CD4-positive, alpha-beta T cell treated with Interleukin-17A for 1 hour (primary cell): ENCODE data around the gene MAPK8.

Source experiments
- DNase-seq: peaks from one replicate; pipeline ENCODE4 v3.0.0-alpha.2; 2020

Gene MAPK8

DNA sequence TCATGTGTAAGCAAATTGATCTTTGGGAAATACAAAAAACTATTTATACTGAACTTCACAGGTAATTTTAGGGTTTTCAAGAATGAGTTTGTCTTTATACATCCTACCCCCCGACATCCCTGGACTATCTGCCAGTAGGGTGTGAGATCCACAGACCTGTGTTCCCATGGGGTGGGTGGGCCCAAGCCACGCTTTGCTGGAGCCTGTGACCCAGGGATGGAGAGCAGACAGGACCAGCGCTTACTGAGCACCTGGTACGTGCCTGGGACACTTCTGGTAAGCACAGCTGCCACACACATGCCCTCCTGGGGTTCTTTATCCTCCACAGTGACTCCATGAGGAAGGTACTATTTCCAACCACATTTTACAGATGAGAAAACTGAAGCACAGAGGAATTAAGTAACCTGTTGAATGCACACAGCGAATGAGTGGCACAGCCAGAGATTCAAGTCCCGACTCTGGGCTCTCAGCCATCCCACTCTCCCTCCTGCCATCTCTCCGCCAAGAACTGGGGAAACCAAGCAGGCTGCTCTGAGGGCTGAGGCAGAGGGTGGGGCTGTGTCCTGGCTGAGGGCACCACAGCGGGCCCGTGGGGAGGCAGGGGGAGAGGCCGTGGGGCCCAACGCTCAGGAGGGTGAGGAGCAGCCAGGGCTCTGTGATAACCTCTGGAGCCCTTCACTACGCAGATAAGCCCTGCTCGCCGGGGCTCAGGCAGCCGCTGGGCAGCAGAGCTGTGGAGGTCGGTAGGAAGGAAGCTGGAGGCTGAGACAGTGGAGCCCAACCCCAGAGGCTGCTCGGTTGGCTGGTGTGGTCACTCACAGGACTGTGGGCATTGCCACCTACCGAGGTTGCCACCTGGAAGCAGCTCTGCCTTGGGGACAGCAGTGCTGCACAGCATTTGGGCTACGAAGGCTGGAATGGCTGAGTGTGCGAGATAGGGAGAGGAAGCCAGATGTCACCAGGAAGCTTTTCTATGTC lies 174.2 kb downstream of the MAPK8 start:
- no peak for DNase-seq

DNA sequence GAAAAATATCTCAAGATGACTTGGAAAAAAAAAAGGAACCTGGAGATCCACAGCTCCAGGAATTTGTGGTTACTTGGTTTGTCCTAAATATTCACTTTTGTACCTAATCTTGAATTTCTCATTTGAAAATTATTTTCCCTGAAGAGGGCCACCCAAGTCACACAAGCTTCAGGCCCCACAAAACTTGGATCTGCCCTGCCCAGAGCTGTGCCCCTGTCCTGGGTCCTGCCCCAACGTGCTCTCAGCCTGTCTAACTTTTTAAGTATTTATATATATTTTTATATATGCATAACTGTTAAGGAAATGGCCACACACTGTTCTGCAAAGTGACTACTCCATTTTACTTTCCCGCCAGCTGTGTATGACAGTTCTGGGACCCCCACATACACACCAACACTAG lies 174.9 kb downstream of the MAPK8 start:
- no peak for DNase-seq

DNA sequence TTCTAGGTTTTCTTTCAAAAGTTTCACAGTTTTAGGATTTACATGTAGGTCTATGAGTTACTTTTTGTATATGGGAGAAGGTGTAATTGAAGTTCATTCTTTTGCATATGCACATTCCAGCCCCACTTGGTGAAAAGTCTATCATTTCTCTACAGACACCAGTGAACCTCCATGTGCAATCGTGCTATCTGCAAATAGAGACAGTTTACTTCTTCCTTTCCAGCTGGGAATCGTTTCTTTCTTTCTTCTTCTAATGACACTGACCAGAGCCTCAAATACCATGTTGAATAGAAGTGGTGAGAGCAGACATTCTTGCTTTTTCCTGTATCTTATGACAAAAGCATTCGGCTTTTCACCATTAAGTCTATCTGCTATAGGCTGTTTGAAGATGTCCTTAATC lies 175.7 kb downstream of the MAPK8 start:
- DNase-seq, result no peak

DNA sequence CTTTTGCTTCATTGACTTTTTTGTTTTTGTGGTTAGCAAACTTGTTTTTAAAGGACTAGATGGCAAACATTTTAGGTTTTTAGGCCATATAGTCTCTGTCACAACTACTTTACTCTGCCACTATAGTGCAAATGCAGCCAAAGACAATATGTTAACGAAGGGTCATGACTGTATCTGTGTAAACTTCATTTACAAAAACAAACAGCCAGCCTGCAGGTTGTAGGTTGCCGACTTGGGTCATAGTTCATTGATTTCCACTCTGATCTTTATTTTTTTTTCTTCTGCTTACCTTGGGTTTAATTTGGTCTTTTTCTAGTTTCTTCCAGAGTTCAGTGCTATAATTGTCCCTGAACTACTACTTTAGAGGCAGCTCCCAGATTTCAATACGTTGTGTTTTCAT lies 178.4 kb downstream of the MAPK8 start:
- no peak for DNase-seq

DNA sequence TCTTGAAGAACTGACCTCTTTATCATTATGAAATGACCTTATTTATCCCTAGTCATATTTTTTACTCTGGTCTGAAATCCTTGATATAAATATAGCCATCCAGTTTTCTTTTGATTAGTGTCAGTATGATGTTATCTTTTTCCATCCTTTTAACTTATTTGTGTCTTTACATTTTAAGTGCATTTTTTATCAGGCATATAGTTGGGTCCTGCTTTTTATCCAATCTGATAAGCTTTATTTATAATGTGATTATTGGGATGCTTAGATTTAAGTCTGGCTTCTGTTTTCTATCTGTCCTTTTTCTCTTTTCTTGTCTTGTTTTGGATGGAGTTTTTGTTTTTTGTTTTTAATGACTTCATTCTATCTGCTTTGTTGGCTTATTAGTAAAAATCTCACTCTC lies 179.2 kb downstream of the MAPK8 start:
- no peak for DNase-seq

DNA sequence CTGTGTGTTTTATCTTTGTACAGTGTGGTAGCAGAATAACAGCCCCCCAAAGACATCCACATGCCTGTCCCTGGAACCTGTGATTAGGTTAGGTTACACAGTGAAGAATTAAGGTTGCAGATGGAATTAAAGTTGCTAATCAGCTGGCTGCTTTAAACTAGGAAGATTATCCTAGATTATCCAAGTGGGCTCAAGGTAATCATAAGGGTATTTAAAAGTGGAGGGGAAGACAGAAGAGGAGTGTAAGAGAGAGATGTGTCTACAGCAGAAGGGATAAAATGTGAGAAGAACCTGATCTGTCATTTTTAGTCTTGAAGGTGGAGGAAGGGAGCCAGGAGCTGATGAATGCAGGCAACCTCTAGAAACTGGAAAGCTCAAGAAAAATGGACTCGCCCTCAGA lies 180.8 kb downstream of the MAPK8 start:
- DNase-seq, result no peak
